ENCODE data around the gene ZNF273. TPM values are rescaled to one million over a fixed set of nuclear protein-coding genes. Genes with fewer than 3 reads are reported as not detected.
"Not testable (repeated sequence)": the region's sequence is repeated elsewhere in the genome, so short reads cannot be mapped to it uniquely, and the experiment has no call there.

The ZNF273 gene
- 11.2 TPM for total RNA-seq

- intact Hi-C loops (cut with DNase I), result no loop called here
- DNase-seq (ENCODE audit: low spot score) (peak; percentile 95), ATAC-seq (peak; percentile 99)
Measured at GRCh38 chr7:64902806-64903721, at the start of gene ZNF273. Gene ZNF273, plus strand, starts transcription at chr7:64903273. Its CDS starts 45 bp downstream, at chr7:64903318.

- ATAC-seq (no peak), DNase-seq (ENCODE audit: low spot score) (no peak)
- intact Hi-C loops (cut with DNase I), result no loop called here
Measured at GRCh38 chr7:64853679-64854078, 49.4 kb upstream of the ZNF273 start.

DNA sequence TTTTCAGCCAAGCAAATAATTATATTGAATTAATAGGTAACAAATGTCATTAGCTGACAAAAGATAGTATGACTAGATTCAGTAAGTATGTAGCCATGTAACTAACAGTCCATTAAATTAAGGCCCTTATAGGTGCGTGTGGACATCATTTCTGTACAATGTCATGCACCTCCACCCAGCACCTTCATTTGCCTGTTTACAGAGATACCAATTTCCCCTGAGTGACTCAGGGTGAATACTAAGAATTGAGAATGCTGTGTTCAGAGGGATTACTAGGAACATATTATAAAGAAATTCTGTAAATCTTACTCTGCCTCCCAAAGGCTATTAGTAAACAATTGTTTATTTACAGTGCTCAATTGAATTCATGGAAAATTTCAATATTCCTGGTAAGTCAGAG, 48.1 kb upstream of the ZNF273 start:
- ATAC-seq (no peak), DNase-seq (ENCODE audit: low spot score) (no peak)
- intact Hi-C loops (cut with DNase I), result no loop called here

DNA sequence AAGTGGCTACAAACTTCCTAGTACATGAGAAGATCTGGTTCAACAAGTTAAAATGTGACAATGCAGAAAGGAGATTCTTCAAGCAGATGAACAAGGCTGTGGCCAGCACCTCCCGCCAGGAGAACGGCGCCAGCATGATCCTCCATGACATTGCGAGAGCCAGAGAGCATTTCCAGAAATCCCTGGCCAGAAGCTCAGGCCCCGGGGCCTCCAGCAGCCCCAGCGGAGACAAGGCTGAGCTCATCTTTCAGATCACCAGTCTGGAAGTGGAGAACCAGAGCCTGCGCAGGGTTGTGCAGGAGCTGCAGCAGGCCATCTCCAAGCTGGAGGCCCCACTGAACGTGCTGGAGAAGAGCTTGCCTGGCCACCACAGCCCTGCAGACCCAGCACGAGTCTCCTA, 40.1 kb upstream of the ZNF273 start:
- intact Hi-C loops (cut with DNase I), result no loop called here
- DNase-seq (ENCODE audit: low spot score) (no peak), ATAC-seq (no peak)

GRCh38 chr7:64863530-64863929, 39.5 kb upstream of the ZNF273 start:
- intact Hi-C loops (cut with DNase I); DNase-seq (ENCODE audit: low spot score): not testable (repeated sequence)

DNA sequence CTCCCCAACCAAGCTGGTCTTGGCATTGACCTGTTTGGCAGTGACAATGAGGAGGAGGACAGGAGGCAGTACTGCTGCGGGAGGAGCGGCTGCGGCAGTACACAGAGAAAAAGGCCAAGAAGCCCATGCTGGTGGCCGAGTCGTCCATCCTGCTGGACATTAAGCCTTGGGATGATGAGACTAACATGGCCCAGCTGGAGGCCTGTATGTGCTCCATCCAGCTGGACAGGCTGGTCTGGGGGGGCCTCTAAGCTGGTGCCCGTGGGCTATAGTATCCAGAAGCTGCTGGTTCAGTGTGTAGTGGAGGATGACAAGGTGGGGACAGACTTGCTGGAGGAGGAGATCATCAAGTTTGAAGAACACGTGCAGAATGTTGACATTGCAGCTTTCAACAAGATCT, 39.1 kb upstream of the ZNF273 start:
- DNase-seq (ENCODE audit: low spot score) (no peak), ATAC-seq (no peak)
- intact Hi-C loops (cut with DNase I), result no loop called here

More at GRCh38 chr7:64863530-64863929, 39.5 kb upstream of the ZNF273 start:
- ATAC-seq, result not testable (repeated sequence)

DNA sequence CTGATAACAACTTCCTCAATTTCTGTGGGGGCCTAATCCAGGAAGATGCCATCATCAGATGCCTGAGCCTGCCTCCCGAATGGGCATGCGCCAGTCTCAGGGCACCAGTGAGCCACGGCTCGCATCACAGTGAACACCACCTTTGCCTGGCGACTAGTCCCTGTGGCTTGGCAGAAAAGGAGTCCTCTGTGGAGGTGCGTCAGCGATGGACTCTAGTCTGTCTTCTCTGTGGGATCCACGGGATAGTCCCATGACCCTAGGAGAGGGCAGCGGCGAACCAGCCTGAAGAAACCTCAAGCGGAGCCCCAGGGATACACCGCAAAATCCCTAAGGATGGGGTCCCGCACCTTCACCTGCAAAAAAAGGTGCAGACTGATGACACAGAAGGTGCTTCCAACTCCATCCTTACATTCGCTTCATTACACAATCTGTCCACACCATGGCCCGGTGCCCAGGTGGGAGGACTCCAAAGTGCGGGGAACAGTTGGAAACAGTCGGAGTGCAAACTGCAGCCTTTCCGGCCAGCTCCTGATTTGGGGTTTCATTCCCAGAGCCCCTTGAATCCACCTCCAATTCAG, 35.1 kb upstream of the ZNF273 start:
- no peak for ATAC-seq
- intact Hi-C loops (cut with DNase I), result no loop called here
- no peak for DNase-seq (ENCODE audit: low spot score)

- DNase-seq (ENCODE audit: low spot score) (no peak), ATAC-seq (no peak)
- intact Hi-C loops (cut with DNase I), result no loop called here
Measured at GRCh38 chr7:64868499-64868898, 34.6 kb upstream of the ZNF273 start.

GRCh38 chr7:64869121-64869725, 33.9 kb upstream of the ZNF273 start:
- ATAC-seq (no peak), DNase-seq (ENCODE audit: low spot score) (no peak)
- intact Hi-C loops (cut with DNase I), result no loop called here

GRCh38 chr7:64869912-64870562, 33.0 kb upstream of the ZNF273 start:
- DNase-seq (ENCODE audit: low spot score) (no peak), ATAC-seq (no peak)
- intact Hi-C loops (cut with DNase I), result no loop called here

DNA sequence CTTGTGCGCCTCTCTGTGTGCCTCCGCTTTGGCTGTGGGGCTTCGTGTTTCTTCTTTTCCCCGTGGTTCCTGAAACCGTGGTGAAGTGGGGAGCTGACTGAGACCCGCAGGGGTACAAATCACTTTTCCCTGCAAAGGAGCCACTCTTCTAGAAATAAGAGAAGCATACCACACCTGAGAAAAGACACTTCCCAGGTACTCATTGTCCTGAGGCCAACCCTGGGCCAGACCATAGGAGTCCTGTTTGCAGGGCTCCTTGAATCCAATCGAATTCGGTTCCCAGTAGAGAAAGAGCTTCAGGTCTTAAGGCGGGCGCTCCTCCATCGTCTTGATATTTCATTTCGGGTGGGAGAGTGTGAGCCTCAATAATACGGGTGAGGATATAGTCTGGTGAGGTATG, 32.4 kb upstream of the ZNF273 start:
- ATAC-seq, result no peak
- no peak for DNase-seq (ENCODE audit: low spot score)
- intact Hi-C loops (cut with DNase I), result no loop called here

DNA sequence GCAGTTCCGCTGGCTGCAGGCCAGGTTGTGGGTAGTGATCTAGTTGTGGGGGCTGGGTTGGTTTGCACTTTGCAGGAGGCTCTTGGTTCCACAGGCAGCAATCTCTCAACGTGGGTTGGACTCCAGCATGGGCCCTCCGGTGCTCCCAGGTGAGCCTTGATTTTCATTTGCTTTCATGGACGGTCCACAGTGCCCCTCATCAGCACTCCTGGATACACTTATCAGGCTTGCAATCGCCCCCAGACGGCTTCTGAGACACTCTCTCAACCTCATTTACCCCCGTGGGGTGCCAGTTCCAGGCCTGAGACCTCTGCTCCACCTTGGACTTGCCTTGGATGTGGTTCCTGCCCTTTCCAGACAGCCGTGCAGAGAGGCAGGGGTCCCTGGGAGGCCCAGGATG, 31.3 kb upstream of the ZNF273 start:
- no peak for ATAC-seq
- no peak for DNase-seq (ENCODE audit: low spot score)
- intact Hi-C loops (cut with DNase I), result no loop called here

DNA sequence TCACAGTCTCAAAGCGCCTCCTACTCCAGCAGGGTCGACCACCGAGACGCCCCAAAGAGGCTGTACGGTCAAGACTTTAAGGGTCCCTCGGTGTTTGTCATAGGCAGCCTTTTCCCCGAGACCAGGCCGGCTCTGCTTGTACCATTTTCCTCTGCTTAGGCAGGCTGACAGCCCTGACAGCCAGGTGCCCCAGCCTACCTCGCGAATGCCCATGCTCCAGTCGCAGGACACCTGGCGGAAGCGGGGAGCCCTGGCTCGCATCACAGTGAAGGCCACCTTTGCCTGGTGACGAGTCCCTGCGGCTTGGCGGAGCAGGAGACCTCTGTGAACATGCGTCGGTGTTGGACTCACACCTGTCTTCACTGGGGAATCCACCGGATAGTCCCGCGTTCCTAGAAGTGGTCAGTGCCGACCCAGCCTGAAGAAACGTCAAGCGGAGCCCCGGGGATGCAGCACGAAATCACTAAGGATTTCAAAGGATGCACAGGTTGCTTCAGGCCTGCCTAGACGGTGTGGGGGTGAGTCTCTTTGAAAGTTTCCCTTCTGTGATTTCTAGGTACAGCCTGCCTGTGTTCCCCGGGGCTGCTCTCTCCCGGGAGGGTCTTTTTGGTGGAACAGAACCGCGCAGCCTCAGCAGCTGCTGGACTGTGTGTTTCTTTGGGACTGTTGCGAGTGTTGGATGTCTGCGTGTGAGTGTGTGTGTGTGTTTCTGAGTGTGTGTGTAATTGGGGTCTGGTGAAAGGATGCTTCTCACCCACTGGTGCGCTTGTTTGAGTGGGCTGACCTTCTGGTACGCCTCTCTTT, 30.5 kb upstream of the ZNF273 start:
- no peak for DNase-seq (ENCODE audit: low spot score)
- no peak for ATAC-seq

GRCh38 chr7:64873155-64873500, 29.9 kb upstream of the ZNF273 start:
- no peak for DNase-seq (ENCODE audit: low spot score)
- ATAC-seq, result no peak
- intact Hi-C loops (cut with DNase I), result no loop called here

More for the DNA sequence above, 30.5 kb upstream of the ZNF273 start:
- intact Hi-C loops (cut with DNase I), result no loop called here

DNA sequence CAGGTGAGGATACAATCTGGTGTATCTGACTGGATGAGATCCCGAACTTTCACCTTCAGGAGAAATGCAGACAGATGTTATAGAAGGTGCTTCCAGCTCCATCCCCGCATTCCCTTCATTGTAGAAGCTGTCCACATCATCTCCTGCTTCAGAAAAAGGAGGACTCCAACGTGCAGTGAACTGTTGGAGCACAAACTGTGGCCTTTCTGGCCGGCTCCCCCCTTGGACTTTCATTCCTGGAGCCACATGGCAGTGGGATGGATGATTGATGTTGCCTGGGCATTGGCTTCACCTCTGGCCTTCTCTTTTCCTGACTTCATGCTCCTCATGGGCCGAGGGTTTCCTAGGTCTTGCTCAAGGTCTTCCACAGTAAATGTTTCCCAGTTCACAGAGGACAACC, 29.6 kb upstream of the ZNF273 start:
- DNase-seq (ENCODE audit: low spot score), result no peak
- intact Hi-C loops (cut with DNase I), result no loop called here
- no peak for ATAC-seq

DNA sequence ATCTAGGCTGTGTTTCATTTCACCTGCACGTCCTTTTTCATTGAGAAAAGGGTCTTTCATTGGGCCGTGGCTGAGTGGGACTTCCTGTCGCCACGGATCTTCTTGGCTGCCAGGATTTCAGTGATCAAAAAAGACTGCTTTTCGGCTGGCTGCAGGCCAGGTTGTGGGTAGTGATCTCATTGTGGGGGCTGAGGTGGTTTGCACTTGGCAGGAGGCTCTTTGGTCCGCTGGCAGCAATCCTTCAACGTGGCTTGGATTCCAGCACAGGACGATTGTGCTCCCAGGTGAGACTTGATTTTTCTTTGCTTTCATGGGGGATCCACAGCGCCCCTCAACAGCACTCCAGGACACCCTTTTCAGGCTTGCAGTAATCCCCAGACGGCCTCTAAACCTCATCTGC, 29.0 kb upstream of the ZNF273 start:
- no peak for ATAC-seq
- intact Hi-C loops (cut with DNase I), result no loop called here
- no peak for DNase-seq (ENCODE audit: low spot score)

GRCh38 chr7:64874562-64875250, 28.4 kb upstream of the ZNF273 start:
- intact Hi-C loops (cut with DNase I), result no loop called here
- DNase-seq (ENCODE audit: low spot score) (no peak), ATAC-seq (no peak)

DNA sequence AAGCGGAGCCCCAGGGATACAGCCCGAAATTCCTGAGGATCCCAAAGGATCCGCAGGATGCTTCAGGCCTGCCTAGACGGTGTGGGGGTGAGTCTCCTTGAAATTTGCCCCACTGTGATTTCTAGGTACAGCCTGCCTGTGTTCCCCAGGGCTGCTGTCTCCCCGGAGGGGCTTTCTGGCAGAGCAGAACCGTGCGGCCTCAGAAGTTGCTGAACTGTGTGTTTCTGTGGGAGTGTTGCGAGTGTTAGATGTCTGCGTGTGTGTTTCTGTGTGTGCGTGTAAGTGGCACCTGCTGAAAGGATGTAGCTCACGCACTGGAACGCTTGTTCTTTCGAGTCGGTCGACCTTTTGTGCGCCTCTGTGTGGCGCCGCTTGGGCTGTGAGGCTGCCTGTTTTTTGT, 27.8 kb upstream of the ZNF273 start:
- ATAC-seq (no peak), DNase-seq (ENCODE audit: low spot score) (no peak)
- intact Hi-C loops (cut with DNase I), result no loop called here
